AG04449 (cell line): ENCODE results near the gene CCKAR.

Experiments
- CTCF ChIA-PET: fragments of 350-600 bp; formaldehyde crosslinking; extraction: SDS; loops from one replicate; lab custom pipeline; 2021; ENCODE audit warnings: antibody characterized with exemption; lab: Yijun Ruan, JAX
- POLR2A ChIA-PET: fragments of 400-600, 350-600 bp; formaldehyde crosslinking; extraction: SDS; loops from one replicate; lab custom pipeline; 2020; ENCODE audit warnings: antibody characterized with exemption, inconsistent platforms; lab: Yijun Ruan, JAX
- DNase-seq: peaks from one replicate; pipeline ENCODE4 v3.0.0-alpha.2; 2010; ENCODE audit warnings: low read depth, low spot score
- H3K4me3 ChIP-seq: 2 replicates; pipeline ENCODE4 v1.5.1; 2011; ENCODE audit warnings: low read depth, mild to moderate bottlenecking, control low read depth, low read length
- CTCF ChIP-seq: IDR thresholded peaks from one replicate; pipeline ENCODE4 v1.5.1; 2011; ENCODE audit warnings: mild to moderate bottlenecking, moderate library complexity, low read length, control low read depth, inconsistent platforms; ENCODE audit not compliant: insufficient read depth; ENCODE audit errors: missing control alignments

The CCKAR gene

DNA sequence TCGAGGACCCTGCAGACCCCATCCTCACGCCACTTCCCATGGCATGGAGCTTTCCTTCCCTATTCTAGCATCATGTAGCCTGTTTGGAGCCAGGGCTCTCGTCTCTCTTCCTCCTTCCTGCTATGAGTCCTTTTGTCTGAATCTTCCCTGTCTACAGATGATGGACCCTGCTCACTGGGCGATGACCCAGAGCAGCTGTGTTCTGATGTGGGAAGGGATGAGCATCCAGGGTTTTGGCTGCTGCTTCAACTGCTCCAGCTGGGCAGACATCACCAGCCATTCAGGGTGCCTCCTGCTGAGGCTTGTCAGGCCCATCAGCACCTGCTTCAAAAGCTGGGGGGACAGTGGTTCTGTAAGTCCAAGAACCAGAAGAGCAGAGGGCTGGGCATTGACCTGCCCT, 3.2 kb upstream of the CCKAR start:
- no peak overlapping the region for H3K4me3 ChIP-seq
- TF ChIP-seq CTCF: no peak
- ChIA-PET CTCF (interaction anchor here (1.4 kb wide), 1 partner anchor 10 kb away, joined by 3 read pairs; no protein-coding TSS in a partner anchor), POLR2A (no interaction called here)
- DNase-seq: no peak

DNA sequence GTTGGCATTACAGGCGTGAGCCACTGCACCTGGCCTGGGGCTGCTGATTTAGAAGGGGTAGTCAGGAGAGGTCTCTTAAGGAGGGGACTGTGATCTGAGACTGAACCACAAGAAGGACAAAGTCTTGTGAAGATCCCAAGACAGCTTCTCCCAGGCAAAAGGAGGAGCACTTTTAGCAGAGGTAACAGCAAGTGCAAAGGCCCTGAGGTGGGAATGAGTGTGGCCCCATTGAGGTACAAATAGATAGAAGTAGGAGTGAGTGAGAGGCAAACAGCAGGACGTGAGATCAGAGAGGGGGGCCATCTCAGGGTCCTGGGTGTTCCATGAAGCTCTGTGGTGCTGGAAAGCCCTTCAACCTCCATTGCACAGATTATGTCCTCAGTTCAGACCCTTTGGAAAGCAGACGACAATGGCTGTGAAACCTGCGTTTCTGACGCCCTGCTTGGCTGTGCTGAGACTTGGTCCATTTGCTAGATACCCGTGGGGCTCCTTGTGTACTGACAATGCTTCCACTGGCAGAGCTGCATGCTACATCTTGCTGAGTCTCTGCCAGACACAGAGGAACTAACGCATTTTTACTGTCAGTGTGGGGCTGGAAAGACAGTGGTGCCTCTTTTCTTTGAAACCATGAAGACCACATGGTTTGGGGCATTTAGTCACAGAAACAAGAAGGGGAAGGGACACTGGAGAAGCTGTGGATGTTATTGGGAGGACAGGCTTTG, 1.3 kb upstream of the CCKAR start:
- ChIA-PET POLR2A (no interaction called here), CTCF (no interaction called here)
- no peak overlapping the region for H3K4me3 ChIP-seq
- DNase-seq: no peak
- no peak for TF ChIP-seq CTCF

- ChIA-PET CTCF (no interaction called here), POLR2A (no interaction called here)
- H3K4me3 ChIP-seq: no peak overlapping the region
- DNase-seq: no peak
- TF ChIP-seq CTCF: no peak
Measured at GRCh38 chr4:26490960-26491284, 638 bp upstream of the CCKAR start.

DNA sequence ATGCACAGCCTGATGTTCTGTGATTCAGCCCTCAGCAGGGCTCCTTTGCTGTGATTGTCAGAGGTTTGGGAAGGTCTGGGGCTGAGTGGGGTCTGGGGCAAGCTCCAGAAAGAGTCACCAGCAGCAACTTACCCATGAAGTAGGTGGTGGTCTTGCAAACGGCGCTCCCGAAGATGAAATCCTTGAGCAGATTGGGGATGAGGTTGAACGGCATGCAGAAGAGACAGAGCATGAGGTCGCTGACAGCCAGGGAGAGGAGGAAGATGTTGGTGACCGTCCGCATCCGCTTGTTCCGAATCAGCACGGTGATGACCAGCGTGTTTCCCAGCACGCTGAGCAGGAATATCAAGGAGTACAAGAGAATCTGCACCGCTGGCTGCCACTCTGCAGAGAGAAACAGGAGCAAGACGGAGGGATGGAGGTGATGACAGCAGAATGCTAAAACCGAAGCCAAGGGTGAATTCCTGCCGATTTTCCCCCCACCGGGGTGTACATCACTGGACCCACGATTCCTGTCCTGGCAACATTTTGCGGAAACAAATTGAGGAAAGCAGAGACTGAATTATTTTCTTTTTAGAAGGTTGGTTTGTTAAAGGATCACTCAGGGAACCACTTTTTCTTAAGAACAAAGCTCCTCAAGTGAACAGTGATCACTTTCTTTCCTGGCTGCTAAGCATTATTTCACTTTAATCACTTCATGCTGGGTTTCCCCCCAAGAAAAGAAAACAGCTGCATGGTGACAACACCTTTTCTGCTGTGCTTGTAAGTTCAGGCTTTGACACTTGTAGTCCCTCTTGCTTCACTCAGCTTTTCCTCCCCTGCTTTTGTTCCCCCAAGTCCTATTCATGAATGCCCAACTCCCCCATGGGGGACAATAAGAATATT, 941 bp downstream of the CCKAR start:
- no peak for DNase-seq
- POLR2A ChIA-PET: interaction anchor here (0.6 kb wide), 1 partner anchor 605 kb away, joined by 3 read pairs; no protein-coding TSS in a partner anchor
- H3K4me3 ChIP-seq: no peak overlapping the region
- TF ChIP-seq CTCF: no peak
- CTCF ChIA-PET: interaction anchor here (1.5 kb wide), 1 partner anchor 10 kb away, joined by 5 read pairs; no protein-coding TSS in a partner anchor

DNA sequence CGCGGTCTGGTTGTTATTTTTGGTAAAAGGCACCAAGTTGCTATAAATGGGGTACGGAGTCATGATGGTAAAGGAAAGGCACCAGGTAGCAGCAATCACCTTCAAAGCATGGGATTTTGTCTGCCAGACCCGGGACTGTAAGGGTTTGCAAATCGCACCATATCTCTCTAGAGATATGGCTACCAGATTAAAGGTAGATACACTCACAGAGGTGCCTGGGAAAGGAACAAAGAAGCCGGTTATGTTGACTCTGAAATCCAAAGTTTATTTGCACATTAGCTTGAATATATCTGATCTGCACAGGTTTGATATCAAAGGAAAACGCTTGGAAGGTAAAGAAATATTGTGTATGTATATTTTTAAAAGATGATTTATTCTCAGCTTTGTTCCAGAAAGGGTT, 4.6 kb downstream of the CCKAR start:
- CTCF ChIA-PET: interaction anchor here (1.3 to 3.8 kb wide), 2 partner anchors 17 to 27 kb away, joined by 5 to 19 read pairs; no protein-coding TSS in a partner anchor
- H3K4me3 ChIP-seq: no peak overlapping the region
- POLR2A ChIA-PET: no interaction called here
- DNase-seq: no peak
- no peak for TF ChIP-seq CTCF

DNA sequence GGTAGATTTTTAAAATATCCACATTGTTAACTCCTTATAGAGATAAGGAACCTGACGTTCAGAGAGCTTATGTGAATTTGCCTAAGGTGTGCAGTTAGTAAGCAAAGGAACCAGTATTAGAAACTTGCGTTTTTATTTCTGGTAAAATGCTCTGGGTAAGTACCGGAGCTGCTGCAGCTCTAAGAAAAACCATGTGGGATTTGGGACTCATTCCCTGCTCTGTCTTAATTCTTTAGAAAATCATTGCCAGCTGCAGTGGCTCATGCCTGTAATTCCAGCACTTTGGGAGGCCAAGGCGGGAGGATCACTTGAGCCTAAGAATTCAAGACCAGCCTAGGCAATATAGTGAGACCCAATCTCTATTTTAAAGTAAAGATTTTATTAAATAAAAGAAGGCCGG, 5.8 kb downstream of the CCKAR start:
- ChIA-PET CTCF (interaction anchor here (3.8 kb wide), 1 partner anchor 26 kb away, joined by 19 read pairs; no protein-coding TSS in a partner anchor), POLR2A (no interaction called here)
- no peak for DNase-seq
- no peak overlapping the region for H3K4me3 ChIP-seq
- TF ChIP-seq CTCF: no peak
